ENCODE results near the gene INPPL1. TPM values are rescaled to one million over a fixed set of nuclear protein-coding genes. Genes with fewer than 3 reads are reported as not detected.

The INPPL1 gene
- total RNA-seq, 1 experiment from 2014 or later = 214 TPM

GRCh38 chr11:72244361-72245262, 20.0 kb downstream of the INPPL1 start:
- peaks cover 21% of the 10 kb centered on the region for H3K23me2 ChIP-seq (ENCODE audit: insufficient read length, low read depth, low read length, poor library complexity, severe bottlenecking)
- Mint-ChIP-seq H3K27me3 (ENCODE audit: low read depth) (peaks cover 44% of the 10 kb centered on the region), H3K4me1 (peaks cover 19 to 35% of the 10 kb centered on the region in 2 experiments), H3K27ac (no peak overlapping the region; a peak in 1 of 7 replicates), H3K36me3 (ENCODE audit: insufficient read depth in 1 of 3, low read depth in 3 of 3) (peaks cover 0 to 5% (median 0%) of the 10 kb centered on the region in 3 experiments; a peak in 3 of 7 replicates), H3K4me3 (peak overlapping the region in 1 of 2 experiments; percentile 63; a peak in 3 of 5 replicates), H3K9me3 (peaks cover 0 to 6% of the 10 kb centered on the region in 2 experiments; a peak in 3 of 5 replicates)
- no peak overlapping the region for H4K5ac ChIP-seq (ENCODE audit: insufficient read length, low read depth, low read length)
- H3K79me1 ChIP-seq (ENCODE audit: insufficient read depth, low read depth, low read length, poor library complexity, severe bottlenecking) = no peaks in the 10 kb centered on the region
- WGBS (ENCODE audit: extremely low coverage, insufficient read length, low lambda C conversion rate) = no CpG with 5 or more reads among the region's 46 CpGs
- H3T11ph ChIP-seq (ENCODE audit: low read length) = no peak overlapping the region
- H3K9me3 ChIP-seq (ENCODE audit: control insufficient read depth, low read depth, low read length) = no peaks in the 10 kb centered on the region
- H2AFZ ChIP-seq (ENCODE audit: low read length) = no peak overlapping the region
- no peak overlapping the region for H3K18ac ChIP-seq (ENCODE audit: insufficient read length, low read depth, low read length)
- H2BK5ac ChIP-seq (ENCODE audit: insufficient read length, low read length) = no peak overlapping the region
- H4K8ac ChIP-seq (replicated peaks; ENCODE audit: insufficient read length, low read depth, low read length) = no peak overlapping the region
- H3K4ac ChIP-seq (ENCODE audit: low read depth, low read length) = no peak overlapping the region
- no peak overlapping the region for H2BK12ac ChIP-seq (ENCODE audit: insufficient read length, low read depth, low read length)
- H2BK20ac ChIP-seq (ENCODE audit: low read depth, low read length, poor library complexity, severe bottlenecking) = no peak overlapping the region
- no peak for TF ChIP-seq CTCF (conservative IDR thresholded peaks at IDR 0.05)
- peaks cover 9% of the 10 kb centered on the region; the same call in 1 of the 2 replicates for H3K4me1 ChIP-seq (ENCODE audit: insufficient read depth, low read length)
- H3K23ac ChIP-seq (ENCODE audit: insufficient read length, low read depth, low read length) = no peak overlapping the region
- peak overlapping the region; percentile 98 for H3K4me2 ChIP-seq (ENCODE audit: insufficient read depth, insufficient read length, low read length)
- H2BK120ac ChIP-seq (ENCODE audit: low read depth, low read length, poor library complexity, severe bottlenecking) = no peak overlapping the region
- DNase-seq = peak; percentile 68
- no peak overlapping the region for H4K91ac ChIP-seq (ENCODE audit: insufficient read length, low read depth, low read length)
- H3K79me2 ChIP-seq (ENCODE audit: insufficient read depth, low read length) = no peaks in the 10 kb centered on the region
- H3K56ac ChIP-seq (ENCODE audit: insufficient read length, low read depth, low read length) = no peak overlapping the region
- H3K27me3 ChIP-seq (ENCODE audit: insufficient read depth, low read length) = peaks cover 71% of the 10 kb centered on the region
- no peak overlapping the region for H3K14ac ChIP-seq (ENCODE audit: insufficient read depth, low read length)
- no peak overlapping the region for H2AK5ac ChIP-seq (ENCODE audit: insufficient read length, low read length)
- H3K27ac ChIP-seq (ENCODE audit: insufficient read length, low read depth, low read length) = no peak overlapping the region
- no peaks in the 10 kb centered on the region for H4K20me1 ChIP-seq (ENCODE audit: control insufficient read depth, insufficient read depth, insufficient read length)
- no peak overlapping the region for H2BK15ac ChIP-seq (ENCODE audit: low read depth, low read length)
- no peak overlapping the region for H3K9ac ChIP-seq (ENCODE audit: extremely low read depth, insufficient read length, low read length)
